PC-9 (cell line): ENCODE measurements around the gene ACTL8. TPM values are rescaled to one million over a fixed set of nuclear protein-coding genes. Genes with fewer than 3 reads are reported as not detected.

Experiments
- BruUV-seq: library from RNA; stranded (reverse); fragments of 400-500 nt; replicated peaks from 2 replicates; lab custom pipeline; 2021; lab: Mats Ljungman, UMichigan
- CTCF ChIA-PET: fragments of 300-600 bp; sonication (Branson Sonifier 250); formaldehyde crosslinking; loops from one replicate; lab custom pipeline; 2022; ENCODE audit warnings: antibody characterized with exemption; lab: Charles Lee
- POLR2A ChIA-PET: fragments of 300-600 bp; sonication (Branson Sonifier 250); formaldehyde crosslinking; loops from one replicate; lab custom pipeline; 2022; ENCODE audit warnings: antibody characterized with exemption; ENCODE audit not compliant: unreplicated experiment; lab: Charles Lee
- DNase-seq, 2 experiments: peaks; one replicate each; pipeline versions ENCODE4 v3.0.0 to v3.0.0-alpha.2; 2015 to 2022; ENCODE audit warnings: mixed read lengths in 1 of 2
- H2AFZ ChIP-seq: fragments of 200-600 bp; sonication (generic); 2 replicates; pipeline ENCODE4 v1.8.1; 2017; ENCODE audit warnings: antibody characterized with exemption
- H3F3A ChIP-seq: fragments of 200-600 bp; sonication (generic); 2 replicates; pipeline ENCODE4 v1.8.1; 2017; ENCODE audit warnings: antibody characterized with exemption, mild to moderate bottlenecking, low read depth; ENCODE audit not compliant: insufficient read depth
- H3K27ac ChIP-seq: fragments of 200-600 bp; sonication (generic); 2 replicates; pipeline ENCODE4 v1.6.1; 2016; ENCODE audit warnings: mixed run types
- H3K27me3 ChIP-seq: fragments of 200-600 bp; sonication (generic); 2 replicates; pipeline ENCODE4 v1.6.1; 2016; ENCODE audit warnings: low read depth, mixed run types; ENCODE audit not compliant: insufficient read depth
- H3K36me3 ChIP-seq: fragments of 200-600 bp; sonication (generic); 2 replicates; pipeline ENCODE4 v1.6.1; 2016; ENCODE audit warnings: low read depth, mixed run types
- H3K4me1 ChIP-seq: fragments of 200-600 bp; sonication (generic); replicated peaks from 2 replicates; pipeline ENCODE4 v1.6.1; 2016; ENCODE audit warnings: mixed run types; ENCODE audit not compliant: insufficient read depth
- H3K4me2 ChIP-seq: fragments of 200-600 bp; sonication (generic); 2 replicates; pipeline ENCODE4 v1.6.1; 2017; ENCODE audit warnings: mixed run types
- H3K4me3 ChIP-seq: fragments of 200-600 bp; sonication (generic); 2 replicates; pipeline ENCODE4 v1.6.1; 2016; ENCODE audit warnings: mixed run types
- H3K79me2 ChIP-seq: fragments of 200-600 bp; sonication (generic); 2 replicates; pipeline ENCODE4 v1.6.1; 2017; ENCODE audit warnings: low read depth, mixed run types
- H3K9me2 ChIP-seq: fragments of 200-600 bp; sonication (generic); 2 replicates; pipeline ENCODE4 v1.8.1; 2017; ENCODE audit warnings: mild to moderate bottlenecking; ENCODE audit not compliant: insufficient read depth
- H3K9me3 ChIP-seq: fragments of 200-600 bp; sonication (generic); 2 replicates; pipeline ENCODE4 v1.8.1; 2016; ENCODE audit warnings: low read depth; ENCODE audit not compliant: insufficient read depth
- H4K20me1 ChIP-seq: fragments of 200-600 bp; sonication (generic); 2 replicates; pipeline ENCODE4 v1.8.1; 2017; ENCODE audit not compliant: insufficient read depth
- EZH2 ChIP-seq: fragments of 200-600 bp; sonication (generic); IDR thresholded peaks from 2 replicates; pipeline ENCODE4 v1.8.0; 2017; ENCODE audit warnings: antibody characterized with exemption, low read depth
- intact Hi-C: fragments of 100-400 bp; cut with micrococcal nuclease; formaldehyde crosslinking; loops from one replicate; pipeline ENCODE4 v1.10.0; 2022; ENCODE audit not compliant: unreplicated experiment
- total RNA-seq: library from RNA; stranded (reverse); gene quantifications from 2 replicates; pipeline ENCODE4 v1.2.3, GENCODE V29; 2021
- TF ChIP-seq, protein P1 (sequence below): fragments of 200-600 bp; sonication (generic); conservative IDR thresholded peaks from 2 replicates; pipeline ENCODE4 v1.6.1; 2017; ENCODE audit warnings: mixed run types, antibody characterized with exemption, mild to moderate bottlenecking, moderate library complexity

Gene ACTL8
- total RNA-seq, 1 experiment from 2014 or later = 0.68 TPM

DNA sequence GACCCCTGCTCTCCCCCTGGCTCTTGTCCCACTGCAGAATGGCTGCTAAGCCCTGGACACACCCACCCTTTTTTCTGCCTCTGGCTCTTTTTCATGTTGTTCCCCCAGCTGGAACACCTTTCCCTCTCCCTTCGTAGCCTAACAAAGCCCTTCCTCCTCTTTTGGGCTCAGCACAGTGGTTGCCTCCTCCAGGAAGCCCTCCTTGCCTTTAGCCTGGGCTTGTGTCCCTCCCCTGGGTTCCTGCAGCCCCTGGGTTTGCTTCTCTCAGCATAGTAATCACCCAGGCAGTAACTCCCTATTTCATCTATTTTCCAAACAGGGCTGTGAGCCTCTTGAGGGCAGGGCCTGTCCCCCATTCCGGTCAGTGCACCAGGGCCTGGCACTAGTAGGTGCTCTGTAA lies 19.8 kb upstream of the ACTL8 start:
- Histone ChIP-seq H3F3A (no peaks in the 10 kb centered on the region), H3K79me2 (no peaks in the 10 kb centered on the region), H3K4me2 (no peak overlapping the region), H3K27me3 (no peaks in the 10 kb centered on the region; the same call in 1 of the 2 replicates), H4K20me1 (no peaks in the 10 kb centered on the region), H2AFZ (no peak overlapping the region), H3K36me3 (no peaks in the 10 kb centered on the region), H3K9me2 (no peaks in the 10 kb centered on the region), H3K9me3 (no peaks in the 10 kb centered on the region), H3K4me3 (no peak overlapping the region), H3K4me1 (no peaks in the 10 kb centered on the region), H3K27ac (no peak overlapping the region)
- no peak for DNase-seq
- TF ChIP-seq, protein P1, sequence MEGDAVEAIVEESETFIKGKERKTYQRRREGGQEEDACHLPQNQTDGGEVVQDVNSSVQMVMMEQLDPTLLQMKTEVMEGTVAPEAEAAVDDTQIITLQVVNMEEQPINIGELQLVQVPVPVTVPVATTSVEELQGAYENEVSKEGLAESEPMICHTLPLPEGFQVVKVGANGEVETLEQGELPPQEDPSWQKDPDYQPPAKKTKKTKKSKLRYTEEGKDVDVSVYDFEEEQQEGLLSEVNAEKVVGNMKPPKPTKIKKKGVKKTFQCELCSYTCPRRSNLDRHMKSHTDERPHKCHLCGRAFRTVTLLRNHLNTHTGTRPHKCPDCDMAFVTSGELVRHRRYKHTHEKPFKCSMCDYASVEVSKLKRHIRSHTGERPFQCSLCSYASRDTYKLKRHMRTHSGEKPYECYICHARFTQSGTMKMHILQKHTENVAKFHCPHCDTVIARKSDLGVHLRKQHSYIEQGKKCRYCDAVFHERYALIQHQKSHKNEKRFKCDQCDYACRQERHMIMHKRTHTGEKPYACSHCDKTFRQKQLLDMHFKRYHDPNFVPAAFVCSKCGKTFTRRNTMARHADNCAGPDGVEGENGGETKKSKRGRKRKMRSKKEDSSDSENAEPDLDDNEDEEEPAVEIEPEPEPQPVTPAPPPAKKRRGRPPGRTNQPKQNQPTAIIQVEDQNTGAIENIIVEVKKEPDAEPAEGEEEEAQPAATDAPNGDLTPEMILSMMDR = no peak
- no peak for TF ChIP-seq EZH2
- POLR2A ChIA-PET = no interaction called here
- BruUV-seq = no TSS peak
- intact Hi-C loops = no loop called here
- CTCF ChIA-PET = no interaction called here

DNA sequence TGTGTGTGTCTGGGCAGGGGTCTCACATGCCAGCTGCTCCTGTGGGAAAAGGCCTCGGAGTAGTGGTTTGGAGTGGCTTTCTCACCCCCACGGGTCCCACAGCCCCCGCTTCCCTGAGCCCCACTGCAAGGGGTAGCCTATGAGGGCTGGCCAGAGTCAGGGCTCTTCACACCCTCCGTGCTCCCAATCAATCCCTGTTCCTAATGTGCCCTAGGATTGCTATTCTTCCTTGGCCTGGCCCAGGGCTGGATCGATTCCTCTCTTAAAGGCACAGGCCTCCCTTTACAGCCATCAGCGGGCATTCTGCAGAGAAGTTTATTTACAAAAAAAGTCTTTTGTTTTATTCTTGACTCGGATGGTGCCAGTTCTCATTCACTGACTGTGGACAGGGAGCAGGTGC lies 19.3 kb upstream of the ACTL8 start:
- no peaks in the 10 kb centered on the region for H3K4me1 ChIP-seq
- H3K9me3 ChIP-seq = no peaks in the 10 kb centered on the region
- H4K20me1 ChIP-seq = no peaks in the 10 kb centered on the region
- H3K4me2 ChIP-seq = no peak overlapping the region
- no peaks in the 10 kb centered on the region for H3K79me2 ChIP-seq
- H3K4me3 ChIP-seq = no peak overlapping the region
- intact Hi-C loops = no loop called here
- H2AFZ ChIP-seq = no peak overlapping the region
- POLR2A ChIA-PET = no interaction called here
- H3K27ac ChIP-seq = no peak overlapping the region
- H3K27me3 ChIP-seq = peaks cover 3% of the 10 kb centered on the region
- no TSS peak for BruUV-seq
- H3K36me3 ChIP-seq = no peaks in the 10 kb centered on the region
- no peak for TF ChIP-seq EZH2
- TF ChIP-seq, protein P1 = no peak
- H3F3A ChIP-seq = no peaks in the 10 kb centered on the region
- no peaks in the 10 kb centered on the region for H3K9me2 ChIP-seq
- CTCF ChIA-PET = no interaction called here
- no peak for DNase-seq

DNA sequence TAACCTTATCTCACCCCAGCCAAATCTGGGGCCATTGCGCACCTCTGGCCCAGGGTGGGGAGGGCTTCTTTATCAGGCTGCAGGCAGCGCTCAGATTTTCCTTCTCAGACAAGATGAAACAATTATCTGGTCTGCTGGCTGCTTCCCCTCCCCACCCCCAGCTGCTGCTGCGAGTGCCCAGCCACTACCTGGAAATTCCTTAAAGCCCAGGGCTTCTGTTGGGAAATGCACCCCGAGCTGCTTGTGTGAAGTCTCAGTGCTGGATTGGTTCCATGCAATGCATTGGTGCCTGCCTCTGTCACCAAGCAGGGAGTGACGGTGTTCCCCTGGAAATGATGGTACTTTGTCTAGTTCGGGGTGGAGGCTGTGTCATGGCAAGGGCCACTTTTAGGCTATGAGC lies 18.5 kb upstream of the ACTL8 start:
- no peak for TF ChIP-seq EZH2
- TF ChIP-seq, protein P1 = no peak
- intact Hi-C loops = no loop called here
- Histone ChIP-seq H3K4me3 (no peak overlapping the region), H3K27ac (no peak overlapping the region), H2AFZ (no peak overlapping the region), H3K36me3 (no peaks in the 10 kb centered on the region), H3K9me3 (no peaks in the 10 kb centered on the region), H3K4me2 (no peak overlapping the region), H3K9me2 (no peaks in the 10 kb centered on the region), H3K27me3 (peaks cover 7% of the 10 kb centered on the region), H3F3A (no peaks in the 10 kb centered on the region), H4K20me1 (no peaks in the 10 kb centered on the region), H3K79me2 (no peaks in the 10 kb centered on the region), H3K4me1 (no peaks in the 10 kb centered on the region)
- ChIA-PET POLR2A (no interaction called here), CTCF (no interaction called here)
- no TSS peak for BruUV-seq
- no peak for DNase-seq
